Brain microvascular endothelial cell (primary cell): Measurements from ENCODE around the gene OR52M1.

Source experiments
- DNase-seq: peaks from one replicate; pipeline ENCODE4 v3.0.0-alpha.2; 2020
- H3K27ac ChIP-seq: fragments of 250-450 bp; sonication (Bioruptor Pico); 2 replicates; pipeline ENCODE4 v1.5.1; 2020; ENCODE audit warnings: mild to moderate bottlenecking, moderate library complexity
- H3K27me3 ChIP-seq: fragments of 250-450 bp; sonication (Bioruptor Pico); replicated peaks from 2 replicates; pipeline ENCODE4 v1.5.1; 2020; ENCODE audit warnings: mild to moderate bottlenecking
- H3K36me3 ChIP-seq: fragments of 250-450 bp; sonication (Bioruptor Pico); replicated peaks from 2 replicates; pipeline ENCODE4 v1.5.1; 2020; ENCODE audit warnings: mild to moderate bottlenecking
- H3K4me3 ChIP-seq: 2 replicates; pipeline ENCODE4 v1.5.1; 2011; ENCODE audit warnings: low read depth, mild to moderate bottlenecking, control low read depth, low read length, moderate library complexity
- in situ Hi-C: cut with HindIII; loops from 2 replicates; pipeline ENCODE4 v1.10.0; 2017; ENCODE audit warnings: low sequenced_read_pairs, low pct_ligation_motif_present
- TF ChIP-seq, protein P1 (sequence below): IDR thresholded peaks from 2 replicates; pipeline ENCODE4 v1.5.1; 2011; ENCODE audit warnings: low read depth, mild to moderate bottlenecking, moderate library complexity, low read length, control low read depth, inconsistent platforms; ENCODE audit errors: missing control alignments

OR52M1 gene

DNA sequence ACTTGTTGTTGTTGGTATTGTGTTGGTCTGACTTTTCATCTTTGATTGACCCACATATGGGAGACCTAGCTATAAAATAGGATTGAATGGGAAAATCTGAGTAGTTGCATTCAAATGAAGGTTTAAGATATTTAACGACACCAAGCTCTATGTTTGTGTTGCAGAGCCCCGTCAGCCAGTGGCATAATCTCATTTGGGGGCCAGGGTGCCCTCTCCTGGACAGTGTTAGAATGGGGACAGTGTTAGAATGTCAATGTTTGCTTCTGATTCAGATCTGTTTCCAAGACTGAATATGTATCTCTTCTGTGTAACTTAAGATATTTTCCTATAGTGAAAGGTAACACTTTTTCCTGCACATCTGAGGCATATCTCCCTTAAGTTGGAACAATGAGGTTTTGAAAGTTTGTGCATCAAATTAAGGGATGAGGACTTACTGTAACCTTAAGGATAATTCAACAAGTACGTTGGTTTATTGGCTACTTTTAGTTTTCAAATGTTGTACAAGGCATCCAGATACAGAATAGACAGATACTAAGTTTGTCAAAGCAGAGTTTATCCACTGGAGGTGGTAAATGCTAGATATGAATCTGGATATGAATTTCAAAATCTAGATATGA is 5.3 kb upstream of the OR52M1 start:
- Histone ChIP-seq H3K36me3 (no peaks in the 10 kb centered on the region), H3K4me3 (no peak overlapping the region), H3K27me3 (no peaks in the 10 kb centered on the region), H3K27ac (no peak overlapping the region)
- peak; percentile 45 for DNase-seq
- TF ChIP-seq, protein P1, sequence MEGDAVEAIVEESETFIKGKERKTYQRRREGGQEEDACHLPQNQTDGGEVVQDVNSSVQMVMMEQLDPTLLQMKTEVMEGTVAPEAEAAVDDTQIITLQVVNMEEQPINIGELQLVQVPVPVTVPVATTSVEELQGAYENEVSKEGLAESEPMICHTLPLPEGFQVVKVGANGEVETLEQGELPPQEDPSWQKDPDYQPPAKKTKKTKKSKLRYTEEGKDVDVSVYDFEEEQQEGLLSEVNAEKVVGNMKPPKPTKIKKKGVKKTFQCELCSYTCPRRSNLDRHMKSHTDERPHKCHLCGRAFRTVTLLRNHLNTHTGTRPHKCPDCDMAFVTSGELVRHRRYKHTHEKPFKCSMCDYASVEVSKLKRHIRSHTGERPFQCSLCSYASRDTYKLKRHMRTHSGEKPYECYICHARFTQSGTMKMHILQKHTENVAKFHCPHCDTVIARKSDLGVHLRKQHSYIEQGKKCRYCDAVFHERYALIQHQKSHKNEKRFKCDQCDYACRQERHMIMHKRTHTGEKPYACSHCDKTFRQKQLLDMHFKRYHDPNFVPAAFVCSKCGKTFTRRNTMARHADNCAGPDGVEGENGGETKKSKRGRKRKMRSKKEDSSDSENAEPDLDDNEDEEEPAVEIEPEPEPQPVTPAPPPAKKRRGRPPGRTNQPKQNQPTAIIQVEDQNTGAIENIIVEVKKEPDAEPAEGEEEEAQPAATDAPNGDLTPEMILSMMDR: peak; percentile 77
- in situ Hi-C loops: no loop called here

DNA sequence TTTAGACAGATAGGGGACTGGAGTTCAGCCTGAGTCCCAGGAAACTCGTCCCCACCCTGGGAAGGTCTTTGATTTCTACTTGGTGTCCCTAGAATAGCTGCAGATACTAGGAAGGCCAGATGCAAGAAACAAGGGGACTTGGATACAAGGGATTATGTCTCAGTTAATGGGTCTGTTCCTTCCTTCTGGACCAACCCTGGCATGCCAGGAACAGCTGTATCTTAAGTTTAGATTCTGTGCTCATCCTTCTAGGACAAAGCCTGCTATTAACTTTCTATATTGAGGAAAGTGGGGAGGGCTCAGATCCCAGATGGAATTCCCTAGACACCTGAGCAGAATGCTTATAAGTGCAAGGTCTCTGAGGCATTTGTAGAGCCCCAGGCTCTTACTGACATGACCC is 3.9 kb upstream of the OR52M1 start:
- in situ Hi-C loops: no loop called here
- Histone ChIP-seq H3K36me3 (no peaks in the 10 kb centered on the region), H3K4me3 (no peak overlapping the region), H3K27ac (no peak overlapping the region), H3K27me3 (no peaks in the 10 kb centered on the region)
- no peak for DNase-seq
- TF ChIP-seq, protein P1: no peak

DNA sequence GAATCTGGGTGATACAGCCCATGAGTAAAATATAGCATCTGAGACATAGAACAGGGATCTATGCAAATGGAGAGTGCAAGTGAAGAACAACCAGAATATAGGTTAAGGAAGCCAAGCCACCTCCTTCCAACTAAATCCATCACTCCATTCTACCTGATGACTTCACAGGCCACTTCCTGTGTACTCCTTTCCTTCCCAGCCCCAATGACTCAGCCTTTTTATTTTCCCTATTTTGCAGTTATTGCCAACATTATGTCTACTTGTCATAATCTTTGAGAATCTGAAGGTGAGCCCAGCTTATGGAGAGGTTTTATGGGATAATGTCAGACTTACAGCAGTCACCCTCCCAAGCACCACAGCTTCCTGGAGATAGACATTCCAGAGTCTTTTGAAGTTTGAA is 1.4 kb upstream of the OR52M1 start:
- no peak overlapping the region for H3K27ac ChIP-seq
- in situ Hi-C loops: no loop called here
- no peaks in the 10 kb centered on the region for H3K27me3 ChIP-seq
- no peaks in the 10 kb centered on the region for H3K36me3 ChIP-seq
- DNase-seq: no peak
- H3K4me3 ChIP-seq: no peak overlapping the region
- TF ChIP-seq, protein P1: no peak

DNA sequence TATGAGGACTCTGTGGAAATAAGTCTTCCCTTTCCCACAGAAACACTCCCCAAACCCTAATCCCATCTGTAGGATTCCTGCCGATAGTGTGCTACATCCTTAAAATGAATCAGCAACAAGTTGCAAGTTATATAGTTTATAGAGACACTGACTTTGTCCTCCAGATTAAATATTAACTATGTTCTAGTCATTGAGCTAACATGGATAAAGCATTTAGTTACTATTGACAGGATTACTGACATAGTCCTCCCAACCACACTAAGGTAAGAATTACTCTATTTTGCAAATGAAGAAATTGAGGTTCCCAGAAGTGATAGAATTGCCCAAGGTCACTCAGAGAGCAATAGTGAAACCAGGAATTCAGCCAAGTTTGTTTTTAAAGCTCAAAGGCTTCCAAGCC is 1.9 kb downstream of the OR52M1 start:
- TF ChIP-seq, protein P1: no peak
- in situ Hi-C loops: no loop called here

DNA sequence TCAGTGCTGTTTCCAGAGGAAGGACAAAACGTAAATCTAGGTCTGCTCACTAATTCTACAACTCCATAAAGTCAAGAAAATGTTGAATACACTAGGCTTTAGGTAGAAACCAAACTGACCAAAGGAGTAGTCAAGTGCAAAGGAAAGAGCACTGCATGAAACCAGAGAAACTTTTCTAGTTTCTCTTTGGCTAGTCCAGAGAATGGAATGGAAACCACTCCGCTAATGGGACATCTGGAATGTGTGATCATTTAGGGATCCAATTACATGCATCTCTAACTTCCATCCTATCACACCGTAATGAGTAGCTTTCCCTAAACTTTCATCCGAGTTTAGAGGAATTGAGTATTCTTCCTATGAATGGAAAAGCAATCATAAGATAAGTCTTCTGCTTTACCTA is 2.4 kb downstream of the OR52M1 start:
- Histone ChIP-seq H3K4me3 (no peak overlapping the region), H3K36me3 (no peaks in the 10 kb centered on the region), H3K27ac (no peak overlapping the region), H3K27me3 (no peaks in the 10 kb centered on the region)
- TF ChIP-seq, protein P1: no peak
- no peak for DNase-seq
- in situ Hi-C loops: no loop called here

More for the DNA sequence above, 1.9 kb downstream of the OR52M1 start:
- Histone ChIP-seq H3K4me3 (no peak overlapping the region), H3K27ac (no peak overlapping the region), H3K27me3 (no peaks in the 10 kb centered on the region), H3K36me3 (no peaks in the 10 kb centered on the region)
- DNase-seq: no peak
